Ishikawa (cell line): ENCODE measurements around the gene GALNT9.

Experiments used
- CEBPB ChIP-seq: IDR thresholded peaks from 2 replicates; pipeline ENCODE4 v1.6.1; 2012
- CREB1 ChIP-seq: IDR thresholded peaks from 2 replicates; pipeline ENCODE4 v1.6.1; 2012; ENCODE audit warnings: low read depth
- EGR1 ChIP-seq: IDR thresholded peaks from 2 replicates; pipeline ENCODE4 v1.6.1; 2012
- EP300 ChIP-seq: IDR thresholded peaks from 2 replicates; pipeline ENCODE4 v1.6.1; 2012; ENCODE audit warnings: borderline replicate concordance
- FOXM1 ChIP-seq: IDR thresholded peaks from 2 replicates; pipeline ENCODE4 v1.6.1; 2012; ENCODE audit warnings: low read depth, borderline replicate concordance
- MAX ChIP-seq: IDR thresholded peaks from 2 replicates; pipeline ENCODE4 v1.6.1; 2012
- NFIC ChIP-seq: IDR thresholded peaks from 2 replicates; pipeline ENCODE4 v1.6.1; 2012
- RAD21 ChIP-seq: IDR thresholded peaks from 2 replicates; pipeline ENCODE4 v1.6.1; 2012; ENCODE audit warnings: low read depth
- REST ChIP-seq: IDR thresholded peaks from 2 replicates; pipeline ENCODE4 v1.6.1; 2012; ENCODE audit warnings: low read depth, mild to moderate bottlenecking
- TAF1 ChIP-seq: IDR thresholded peaks from 2 replicates; pipeline ENCODE4 v1.6.1; 2012; ENCODE audit warnings: low read depth, mild to moderate bottlenecking
- TCF12 ChIP-seq: IDR thresholded peaks from 2 replicates; pipeline ENCODE4 v1.6.1; 2012; ENCODE audit warnings: low read depth
- TEAD4 ChIP-seq: IDR thresholded peaks from 2 replicates; pipeline ENCODE4 v1.6.1; 2012
- USF1 ChIP-seq: IDR thresholded peaks from 2 replicates; pipeline ENCODE4 v1.6.1; 2012
- YY1 ChIP-seq: IDR thresholded peaks from 2 replicates; pipeline ENCODE4 v1.6.1; 2012; ENCODE audit warnings: low read depth
- ZBTB7A ChIP-seq: IDR thresholded peaks from 2 replicates; pipeline ENCODE4 v1.6.1; 2012; ENCODE audit warnings: low read depth

The GALNT9 gene

GRCh38 chr12:132318135-132318534 is 11.3 kb downstream of the GALNT9 start:
- TF ChIP-seq FOXM1 (no peak), TAF1 (no peak), TEAD4 (no peak), CREB1 (no peak), MAX (no peak)

GRCh38 chr12:132317233-132317938 is 12.0 kb downstream of the GALNT9 start:
- TF ChIP-seq USF1 (no peak), MAX (no peak), TCF12 (no peak), TEAD4 (no peak), FOXM1 (no peak), NFIC (no peak), EGR1 (no peak), RAD21 (no peak), REST (no peak), TAF1 (no peak), CREB1 (no peak), ZBTB7A (no peak), CEBPB (no peak), YY1 (no peak), EP300 (no peak)

- TF ChIP-seq REST (no peak), USF1 (no peak), RAD21 (no peak), EP300 (no peak), CREB1 (no peak), ZBTB7A (no peak), TCF12 (no peak), TEAD4 (no peak)
Observed at GRCh38 chr12:132316497-132317232, 12.7 kb downstream of the GALNT9 start.

GRCh38 chr12:132315951-132316350 is 13.4 kb downstream of the GALNT9 start:
- no peak for TF ChIP-seq TCF12

GRCh38 chr12:132315507-132315906 is 13.9 kb downstream of the GALNT9 start:
- TF ChIP-seq TAF1, result no peak
- no peak for TF ChIP-seq REST
- TF ChIP-seq USF1, result no peak
- no peak for TF ChIP-seq FOXM1
- no peak for TF ChIP-seq TCF12
- no peak for TF ChIP-seq TEAD4
- TF ChIP-seq RAD21, result no peak
- TF ChIP-seq MAX, result no peak
- no peak for TF ChIP-seq CREB1
- no peak for TF ChIP-seq ZBTB7A
- TF ChIP-seq EGR1, result no peak
- no peak for TF ChIP-seq NFIC
- no peak for TF ChIP-seq EP300
